Erythroblast (primary cell): ENCODE results near the gene DAZAP1.

Source experiments
- GATA1 ChIP-seq: IDR thresholded peaks from 2 replicates; pipeline ENCODE4 v1.6.1; 2011; ENCODE audit warnings: low read depth, mild to moderate bottlenecking, control low read depth, low read length, moderate library complexity
- POLR2A ChIP-seq: IDR thresholded peaks from 2 replicates; pipeline ENCODE4 v1.6.1; 2011; ENCODE audit warnings: mild to moderate bottlenecking, low read length

DNA sequence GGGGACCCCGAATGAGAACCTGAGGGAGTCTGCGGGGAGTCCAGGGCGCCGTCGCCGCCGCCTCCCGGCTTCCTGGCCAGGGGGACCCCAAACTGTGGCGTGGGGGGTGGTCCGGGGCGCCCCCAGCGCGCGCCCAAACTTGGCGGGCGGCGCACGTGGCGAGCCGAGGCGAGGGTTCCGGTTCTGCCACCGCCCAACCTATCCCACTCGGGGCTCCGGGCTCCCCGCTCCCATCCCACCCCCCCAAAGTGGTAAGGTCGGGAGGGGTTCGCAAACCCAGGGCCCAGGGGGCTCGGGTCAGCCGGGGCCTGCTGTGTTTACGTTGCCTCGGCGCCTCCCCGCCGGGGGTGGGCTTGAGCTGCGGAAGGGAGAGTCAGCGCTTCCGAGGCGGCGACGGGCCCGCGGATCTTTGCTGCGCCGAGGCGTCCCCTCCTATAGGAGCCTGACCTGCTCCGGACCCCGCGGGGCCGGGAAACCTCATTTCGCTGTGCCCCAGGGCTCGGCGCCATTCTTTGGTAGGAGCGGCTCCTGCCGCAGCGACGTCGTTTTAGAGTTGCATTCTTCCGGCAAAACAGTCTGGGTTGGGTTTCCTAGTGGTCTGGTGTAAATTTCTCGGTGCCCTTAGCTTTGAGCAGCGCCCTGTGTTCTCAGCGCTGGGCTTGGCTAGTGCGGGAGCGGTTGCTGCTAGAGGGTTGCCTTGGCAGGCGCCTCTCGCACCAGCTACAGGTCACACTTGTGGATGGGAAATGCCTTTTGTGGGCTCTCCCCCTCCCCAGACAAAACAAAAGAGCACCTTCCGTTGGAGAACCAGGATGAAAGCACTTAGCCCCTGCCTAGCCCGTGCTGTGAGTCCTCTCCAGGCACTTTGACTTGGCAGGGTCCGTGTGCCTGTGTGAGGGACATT lies 1.2 kb downstream of the DAZAP1 start:
- TF ChIP-seq POLR2A (peak; percentile 35), GATA1 (no peak)
